DOHH2 (cell line): Measurements from ENCODE around the gene FBP1.
"Not testable (repeated sequence)": the region's sequence is repeated elsewhere in the genome, so short reads cannot be mapped to it uniquely, and the experiment has no call there.

Experiments
- EZH2phosphoT487 ChIP-seq: fragments of 200-600 bp; sonication (generic); IDR thresholded peaks from 2 replicates; pipeline ENCODE4 v1.6.1; 2017; ENCODE audit warnings: borderline replicate concordance, mild to moderate bottlenecking, antibody characterized with exemption, low read length, moderate library complexity, mixed read lengths
- TF ChIP-seq, protein P1 (sequence below): fragments of 200-600 bp; sonication (generic); IDR thresholded peaks from one replicate; pipeline ENCODE4 v1.5.1; 2014; ENCODE audit warnings: antibody characterized with exemption, mild to moderate bottlenecking, low read depth, low read length; ENCODE audit not compliant: poor library complexity, severe bottlenecking

GRCh38 chr9:94592683-94593082, 46.6 kb downstream of the FBP1 start:
- TF ChIP-seq, protein P1, sequence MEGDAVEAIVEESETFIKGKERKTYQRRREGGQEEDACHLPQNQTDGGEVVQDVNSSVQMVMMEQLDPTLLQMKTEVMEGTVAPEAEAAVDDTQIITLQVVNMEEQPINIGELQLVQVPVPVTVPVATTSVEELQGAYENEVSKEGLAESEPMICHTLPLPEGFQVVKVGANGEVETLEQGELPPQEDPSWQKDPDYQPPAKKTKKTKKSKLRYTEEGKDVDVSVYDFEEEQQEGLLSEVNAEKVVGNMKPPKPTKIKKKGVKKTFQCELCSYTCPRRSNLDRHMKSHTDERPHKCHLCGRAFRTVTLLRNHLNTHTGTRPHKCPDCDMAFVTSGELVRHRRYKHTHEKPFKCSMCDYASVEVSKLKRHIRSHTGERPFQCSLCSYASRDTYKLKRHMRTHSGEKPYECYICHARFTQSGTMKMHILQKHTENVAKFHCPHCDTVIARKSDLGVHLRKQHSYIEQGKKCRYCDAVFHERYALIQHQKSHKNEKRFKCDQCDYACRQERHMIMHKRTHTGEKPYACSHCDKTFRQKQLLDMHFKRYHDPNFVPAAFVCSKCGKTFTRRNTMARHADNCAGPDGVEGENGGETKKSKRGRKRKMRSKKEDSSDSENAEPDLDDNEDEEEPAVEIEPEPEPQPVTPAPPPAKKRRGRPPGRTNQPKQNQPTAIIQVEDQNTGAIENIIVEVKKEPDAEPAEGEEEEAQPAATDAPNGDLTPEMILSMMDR, result not testable (repeated sequence)
- not testable (repeated sequence) for TF ChIP-seq EZH2phosphoT487
